Fibroblast of lung (primary cell): ENCODE measurements around the gene RPL22. TPM values are rescaled to one million over a fixed set of nuclear protein-coding genes. Genes with fewer than 3 reads are reported as not detected.

Experiments
- DNase-seq, 2 donors: peaks; one replicate each; pipeline versions ENCODE4 v3.0.0 to v3.0.0-alpha.2; 2010; ENCODE audit warnings: low read depth in 2 of 2
- H2AFZ ChIP-seq: 2 replicates; pipeline ENCODE4 v1.5.1; 2012; ENCODE audit warnings: low read length, control low read depth, inconsistent platforms
- H3K27ac ChIP-seq: 2 replicates; pipeline ENCODE4 v1.5.1; 2011; ENCODE audit warnings: low read length, control low read depth; ENCODE audit not compliant: insufficient read depth
- H3K27me3 ChIP-seq: 2 replicates; pipeline ENCODE4 v1.5.1; 2011; ENCODE audit warnings: mild to moderate bottlenecking, low read length; ENCODE audit not compliant: control insufficient read depth, insufficient read depth
- H3K36me3 ChIP-seq: 2 replicates; pipeline ENCODE4 v1.5.1; 2011; ENCODE audit warnings: low read length; ENCODE audit not compliant: control insufficient read depth, insufficient read depth
- H3K4me1 ChIP-seq: 2 replicates; pipeline ENCODE4 v1.5.1; 2011; ENCODE audit warnings: low read length; ENCODE audit not compliant: control insufficient read depth, insufficient read depth; ENCODE audit errors: extremely low read depth
- H3K4me2 ChIP-seq: 2 replicates; pipeline ENCODE4 v1.5.1; 2011; ENCODE audit warnings: low read length, control low read depth; ENCODE audit not compliant: insufficient read depth; ENCODE audit errors: extremely low read depth
- H3K4me3 ChIP-seq, 4 experiments: fragments of 200-600 bp in 1 of 4; sonication (generic) in 1 of 4; replicated peaks in 1 of 4; 2 replicates each; pipeline ENCODE4 v1.5.1; 2011 to 2016; ENCODE audit warnings: low read length in 4 of 4, low read depth in 3 of 4, mild to moderate bottlenecking in 3 of 4, control low read depth in 2 of 4, inconsistent platforms in 1 of 4, mixed read lengths in 1 of 4; ENCODE audit not compliant: insufficient read depth in 1 of 4; ENCODE audit errors: control extremely low read depth in 1 of 4
- H3K79me2 ChIP-seq: 2 replicates; pipeline ENCODE4 v1.5.1; 2012; ENCODE audit warnings: mild to moderate bottlenecking, low read length, inconsistent platforms; ENCODE audit not compliant: control insufficient read depth, insufficient read depth
- H3K9ac ChIP-seq: 2 replicates; pipeline ENCODE4 v1.5.1; 2011; ENCODE audit warnings: mild to moderate bottlenecking, low read length, control low read depth; ENCODE audit not compliant: insufficient read depth
- H3K9me3 ChIP-seq: 2 replicates; pipeline ENCODE4 v1.5.1; 2012; ENCODE audit warnings: low read depth, low read length; ENCODE audit not compliant: control insufficient read depth, insufficient read depth
- H4K20me1 ChIP-seq: 2 replicates; pipeline ENCODE4 v1.5.1; 2011; ENCODE audit warnings: low read length; ENCODE audit not compliant: control insufficient read depth, insufficient read depth; ENCODE audit errors: extremely low read depth
- EZH2 ChIP-seq: IDR thresholded peaks from 2 replicates; pipeline ENCODE4 v1.5.1; 2012; ENCODE audit warnings: low read length, control low read depth, mild to moderate bottlenecking; ENCODE audit errors: missing control alignments
- polyA minus RNA-seq: library from RNA; depleted of rRNA, polyadenylated mRNA; stranded (reverse); fragments of >200 nt; gene quantifications from 2 replicates; pipeline ENCODE4 v1.2.3, GENCODE V29; 2011; ENCODE audit warnings: low replicate concordance
- polyA plus RNA-seq, 2 donors: library from polyadenylated mRNA; depleted of rRNA in 1 of 2; stranded (reverse) in 1 of 2; unstranded in 1 of 2; fragments of >200 nt; gene quantifications; 2 replicates each; pipeline ENCODE4 v1.2.1, GENCODE V29; 2011 to 2012; ENCODE audit warnings: missing spikeins in 1 of 2
- total RNA-seq: library from RNA; depleted of rRNA; stranded (reverse); fragments of >200 nt; gene quantifications from 2 replicates; pipeline ENCODE4 v1.2.1, GENCODE V29; 2014
- TF ChIP-seq, protein P1 (sequence below), 2 donors: IDR thresholded peaks in 1 of 2; conservative IDR thresholded peaks in 1 of 2; 1 replicate in 1 of 2; 2 replicates in 1 of 2; pipeline ENCODE4 v1.5.1; 2011 to 2012; ENCODE audit warnings: low read length in 2 of 2, control low read depth in 1 of 2, inconsistent platforms in 1 of 2, low read depth in 1 of 2, mild to moderate bottlenecking in 1 of 2

Gene RPL22
- 159 and 227 TPM in 2 replicates for total RNA-seq
- polyA plus RNA-seq, result 300 and 369 TPM in 2 replicates
- polyA plus RNA-seq (2012), result 686 and 835 TPM in 2 replicates
- 2.9 and 3.7 TPM in 2 replicates for polyA minus RNA-seq

DNA sequence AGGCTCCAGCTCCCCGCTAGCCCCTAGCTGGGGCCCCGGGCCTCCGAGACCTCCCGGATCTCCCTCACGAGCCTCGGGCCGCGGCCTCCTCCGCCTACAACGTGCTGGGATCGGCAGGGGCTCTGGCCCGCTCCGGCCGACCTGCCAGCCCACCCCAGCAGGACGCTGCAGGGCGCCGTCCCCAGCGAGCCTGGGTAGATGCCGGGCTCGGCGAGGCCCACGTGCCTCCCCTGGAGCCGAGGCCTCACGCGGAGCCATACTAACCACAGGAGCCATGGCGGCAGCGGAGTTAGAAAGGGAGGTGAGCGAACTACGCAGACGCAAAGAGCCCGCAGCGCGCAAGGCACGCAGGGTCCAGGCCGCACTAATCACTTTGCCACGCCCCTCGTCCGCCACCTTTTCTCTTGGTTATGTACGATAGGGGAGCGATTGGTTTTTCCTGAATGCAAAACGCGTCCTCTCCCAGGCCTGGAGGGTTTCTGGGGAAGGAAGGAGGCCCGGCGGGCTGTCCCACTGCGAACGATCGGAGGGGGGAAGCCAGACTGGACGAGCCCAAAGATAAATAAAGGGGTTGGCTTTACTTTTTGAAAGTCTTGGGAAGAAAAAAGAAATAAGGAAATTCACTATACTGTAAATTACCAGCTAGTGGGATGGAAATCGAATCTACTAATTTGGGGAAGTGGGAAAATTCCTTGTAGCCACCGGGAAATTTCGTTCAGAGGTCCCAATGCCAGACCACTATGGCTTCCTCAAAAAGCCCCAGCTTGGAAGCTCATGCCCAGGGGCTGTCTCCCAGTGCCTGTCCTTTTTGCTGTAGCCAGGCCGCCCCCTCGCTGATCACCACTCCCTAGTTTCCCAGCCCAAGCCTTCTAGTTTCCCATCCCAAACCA lies at the start of gene RPL22:
Gene RPL22, minus strand, starts transcription at position 298 of the 890 bp plus-strand sequence. Its CDS starts 22 bp downstream, at position 276.
- TF ChIP-seq, protein P1, sequence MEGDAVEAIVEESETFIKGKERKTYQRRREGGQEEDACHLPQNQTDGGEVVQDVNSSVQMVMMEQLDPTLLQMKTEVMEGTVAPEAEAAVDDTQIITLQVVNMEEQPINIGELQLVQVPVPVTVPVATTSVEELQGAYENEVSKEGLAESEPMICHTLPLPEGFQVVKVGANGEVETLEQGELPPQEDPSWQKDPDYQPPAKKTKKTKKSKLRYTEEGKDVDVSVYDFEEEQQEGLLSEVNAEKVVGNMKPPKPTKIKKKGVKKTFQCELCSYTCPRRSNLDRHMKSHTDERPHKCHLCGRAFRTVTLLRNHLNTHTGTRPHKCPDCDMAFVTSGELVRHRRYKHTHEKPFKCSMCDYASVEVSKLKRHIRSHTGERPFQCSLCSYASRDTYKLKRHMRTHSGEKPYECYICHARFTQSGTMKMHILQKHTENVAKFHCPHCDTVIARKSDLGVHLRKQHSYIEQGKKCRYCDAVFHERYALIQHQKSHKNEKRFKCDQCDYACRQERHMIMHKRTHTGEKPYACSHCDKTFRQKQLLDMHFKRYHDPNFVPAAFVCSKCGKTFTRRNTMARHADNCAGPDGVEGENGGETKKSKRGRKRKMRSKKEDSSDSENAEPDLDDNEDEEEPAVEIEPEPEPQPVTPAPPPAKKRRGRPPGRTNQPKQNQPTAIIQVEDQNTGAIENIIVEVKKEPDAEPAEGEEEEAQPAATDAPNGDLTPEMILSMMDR (conservative IDR thresholded peaks at IDR 0.05 in 1 of 2, IDR thresholded peaks at IDR 0.05 in 1 of 2; ENCODE audit: low read depth in 1 of 2, low read length in 2 of 2), result no peak
- Histone ChIP-seq H3K27ac (peak within 1 kb of the TSS; percentile 85), H3K9ac (peak within 1 kb of the TSS; percentile 96), H4K20me1 (no peaks in the 10 kb centered on the region), H3K36me3 (peaks cover 3% of the 10 kb centered on the region), H3K27me3 (no peaks in the 10 kb centered on the region), H3K4me3 (peak within 1 kb of the TSS; percentile 88 to 100 (median 93)), H3K4me2 (peak within 1 kb of the TSS; percentile 97), H3K79me2 (peaks cover 41% of the 10 kb centered on the region), H3K9me3 (no peaks in the 10 kb centered on the region), H3K4me1 (peaks cover 9% of the 10 kb centered on the region), H2AFZ (peak within 1 kb of the TSS; percentile 92)
- DNase-seq, result peak; percentile 99

DNA sequence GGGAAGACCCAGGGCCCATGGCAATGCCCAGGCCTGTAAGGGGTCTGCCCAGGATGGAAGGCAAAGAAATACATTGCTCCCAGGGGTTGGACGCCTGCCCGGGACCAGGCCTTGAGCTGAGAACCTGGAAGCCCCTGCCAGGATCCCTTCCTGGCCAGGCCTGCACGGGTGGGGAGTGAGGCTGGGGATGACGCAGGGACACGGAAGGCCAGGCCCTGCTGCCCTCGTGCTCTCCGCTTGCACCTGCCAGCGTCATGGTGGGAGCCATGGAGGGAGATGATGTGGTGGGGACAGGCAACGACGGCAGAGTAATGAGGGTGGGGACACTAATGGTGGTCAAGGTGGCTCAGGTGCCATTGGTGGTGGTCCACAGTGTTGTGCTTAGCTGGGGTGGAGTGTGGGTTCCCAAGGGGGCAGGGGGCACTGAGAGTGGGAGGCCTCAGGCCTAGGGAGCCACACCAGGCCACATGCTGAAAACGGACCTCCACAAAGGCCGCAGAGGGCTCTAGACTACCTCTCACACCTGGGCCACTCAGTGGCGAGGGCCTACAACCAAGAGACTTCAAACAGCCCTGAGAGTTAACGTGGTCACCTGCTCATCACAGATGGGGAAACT lies 48.9 kb upstream of the RPL22 start:
- Histone ChIP-seq H3K4me2 (no peak overlapping the region), H3K4me3 (no peak overlapping the region), H3K9ac (no peak overlapping the region), H3K27ac (no peak overlapping the region), H3K4me1 (peaks cover 5% of the 10 kb centered on the region), H4K20me1 (no peaks in the 10 kb centered on the region), H2AFZ (no peak overlapping the region), H3K9me3 (no peaks in the 10 kb centered on the region), H3K79me2 (no peaks in the 10 kb centered on the region), H3K36me3 (no peaks in the 10 kb centered on the region), H3K27me3 (peaks cover 18% of the 10 kb centered on the region)
- TF ChIP-seq, protein P1 (conservative IDR thresholded peaks at IDR 0.05 in 1 of 2, IDR thresholded peaks at IDR 0.05 in 1 of 2; ENCODE audit: low read depth in 1 of 2, low read length in 2 of 2), result no peak
- TF ChIP-seq EZH2, result no peak
- no peak for DNase-seq

DNA sequence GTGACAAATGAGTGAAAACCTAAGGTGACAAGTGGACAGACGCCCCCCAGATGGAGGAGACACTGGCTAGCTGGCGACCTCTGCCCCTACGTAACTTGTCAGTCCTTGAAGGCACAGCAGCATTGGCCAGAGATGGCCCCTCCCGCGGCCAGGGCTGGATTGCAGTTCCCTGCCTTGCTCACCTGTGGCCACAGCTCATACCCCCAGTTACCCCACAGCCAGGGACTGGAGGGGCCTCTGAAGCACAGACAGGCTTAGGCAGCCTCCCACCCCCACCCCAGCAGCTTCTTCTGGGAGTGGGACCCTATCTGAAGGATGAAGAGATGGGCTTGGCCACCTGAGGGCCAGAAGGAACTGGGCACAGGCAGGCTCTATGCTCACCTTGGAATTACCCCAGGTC lies 48.3 kb upstream of the RPL22 start:
- no peak for TF ChIP-seq EZH2
- TF ChIP-seq, protein P1 (conservative IDR thresholded peaks at IDR 0.05 in 1 of 2, IDR thresholded peaks at IDR 0.05 in 1 of 2; ENCODE audit: low read depth in 1 of 2, low read length in 2 of 2), result no peak
- no peak overlapping the region for H3K4me2 ChIP-seq
- no peaks in the 10 kb centered on the region for H3K9me3 ChIP-seq
- H3K79me2 ChIP-seq, result no peaks in the 10 kb centered on the region
- H3K27ac ChIP-seq, result no peak overlapping the region
- no peak overlapping the region for H3K4me3 ChIP-seq
- H3K27me3 ChIP-seq, result peaks cover 24% of the 10 kb centered on the region
- no peaks in the 10 kb centered on the region for H4K20me1 ChIP-seq
- H3K9ac ChIP-seq, result no peak overlapping the region
- peaks cover 5% of the 10 kb centered on the region for H3K4me1 ChIP-seq
- no peak overlapping the region for H2AFZ ChIP-seq
- H3K36me3 ChIP-seq, result no peaks in the 10 kb centered on the region
- no peak for DNase-seq
